Sigmoid colon (tissue), 7 donors: ENCODE data around the gene SHC1. TPM values are rescaled to one million over a fixed set of nuclear protein-coding genes. Genes with fewer than 3 reads are reported as not detected.
A peak's percentile ranks its signal among the peaks of the same experiment; 100 is the strongest.
"Not testable (repeated sequence)": the region's sequence is repeated elsewhere in the genome, so short reads cannot be mapped to it uniquely, and the experiment has no call there.

Experiments
- DNase-seq: peaks from one replicate; pipeline ENCODE4 v3.0.0-alpha.2; 2019
- H3K27ac ChIP-seq, 4 donors: fragments of 200-600 bp; sonication (generic); one replicate each; pipeline ENCODE4 v1.5.1; 2016 to 2019; ENCODE audit warnings: mild to moderate bottlenecking in 1 of 4
- H3K27me3 ChIP-seq, 3 donors: fragments of 200-600 bp; sonication (generic); one replicate each; pipeline ENCODE4 v1.5.1; 2019; ENCODE audit warnings: mild to moderate bottlenecking in 1 of 3
- H3K36me3 ChIP-seq, 4 donors: fragments of 200-600 bp; sonication (generic); one replicate each; pipeline ENCODE4 v1.5.1; 2016 to 2019
- H3K4me1 ChIP-seq, 4 donors: fragments of 200-600 bp; sonication (generic); one replicate each; pipeline ENCODE4 v1.5.1; 2017 to 2019
- H3K4me3 ChIP-seq, 4 donors: fragments of 200-600 bp; sonication (generic); one replicate each; pipeline ENCODE4 v1.5.1; 2017 to 2019; ENCODE audit warnings: mild to moderate bottlenecking in 2 of 4, moderate library complexity in 1 of 4
- H3K9me3 ChIP-seq, 4 donors: fragments of 200-600 bp in 3 of 4; sonication (generic) in 3 of 4; one replicate each; pipeline versions ENCODE4 v1.5.1 to v1.6.1; 2013 to 2019
- CTCF ChIP-seq, 4 experiments: fragments of 450-650 bp in 3 of 4; fragments of 200-600 bp in 1 of 4; IDR thresholded peaks; one replicate each; pipeline ENCODE4 v1.5.1; 2016 to 2019; ENCODE audit warnings: antibody characterized with exemption in 4 of 4, mild to moderate bottlenecking in 3 of 4, moderate library complexity in 2 of 4
- EP300 ChIP-seq, 4 donors: sonication (generic); formaldehyde crosslinking; IDR thresholded peaks; one replicate each; pipeline ENCODE4 v1.6.1; 2017; ENCODE audit warnings: antibody characterized with exemption in 4 of 4
- POLR2A ChIP-seq, 2 donors: fragments of 450-650 bp; IDR thresholded peaks; one replicate each; pipeline ENCODE4 v1.6.1; 2016; ENCODE audit warnings: antibody characterized with exemption in 2 of 2, mild to moderate bottlenecking in 2 of 2, moderate library complexity in 2 of 2
- POLR2AphosphoS5 ChIP-seq, 4 donors: sonication (generic); formaldehyde crosslinking; IDR thresholded peaks; one replicate each; pipeline ENCODE4 v1.6.1; 2017; ENCODE audit warnings: antibody characterized with exemption in 4 of 4
- WGBS, 2 donors: extraction: QIAGEN DNeasy Blood & Tissue Kit; methylation state at CpG; one replicate each; pipeline ENCODE4 v1.1.7; 2013; 5-methylcytosine and 5-hydroxymethylcytosine counted together
- intact Hi-C: fragments of 100-400 bp; cut with DNase I; formaldehyde crosslinking; loops from one replicate; pipeline ENCODE4 v1.15.1; 2023
- polyA plus RNA-seq, 3 donors: library from polyadenylated mRNA; stranded (reverse); fragments of 200-250 nt; gene quantifications; one replicate each; pipeline ENCODE4 v1.2.3, GENCODE V29; 2013
- total RNA-seq, 4 donors: library from RNA; depleted of rRNA; stranded (reverse); fragments of >200 nt; gene quantifications; one replicate each; pipeline ENCODE4 v1.1.0, GENCODE V29; 2016
- donor health status: healthy with polysubstance abuse.
- donor health status: Bipolar disorder and iron deficiency.
- donor health status: healthy.

The SHC1 gene
- total and polyA plus RNA-seq, 7 donors = 49.2 to 80.4 (median 62.6) TPM

GRCh38 chr1:154982897-154983648 is 12.5 kb upstream of the SHC1 start, which contains the start of gene FLAD1:
Gene FLAD1 (plus strand): TSS chr1:154983344. CDS start chr1:154983695, 351 bp downstream.
- intact Hi-C loops = no loop called here
- WGBS, 2 donors = 0% methylated on average over 26 of the region's 26 CpGs

DNA sequence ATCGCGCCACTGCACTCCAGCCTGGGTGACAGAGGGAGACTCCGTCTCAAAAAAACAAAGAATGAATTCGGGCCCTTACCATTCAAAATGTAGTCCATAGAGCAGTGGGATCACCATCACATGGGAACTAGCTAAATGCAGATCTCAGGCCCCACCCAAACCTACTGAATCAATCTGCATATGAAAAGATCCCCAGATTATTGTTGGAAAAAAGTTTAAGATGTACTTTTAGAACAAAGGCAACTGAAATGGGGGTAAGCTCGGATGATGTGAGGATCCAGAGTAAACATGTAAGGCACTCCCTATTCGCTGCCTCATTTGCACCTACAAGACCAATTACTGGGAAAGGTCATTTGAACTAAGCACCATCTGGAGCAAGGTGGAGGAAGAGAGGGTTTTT is 11.8 kb upstream of the SHC1 start:
- Histone ChIP-seq H3K9me3 (no peaks in the 10 kb centered on the region), H3K4me3 (peak overlapping the region; percentile 28 to 78 (median 62)), H3K36me3 (peaks cover 0 to 16% (median 2%) of the 10 kb centered on the region in 4 donors), H3K27ac (peak overlapping the region in 3 of 4 donors; percentile 63 to 84 (median 80)), H3K27me3 (no peaks in the 10 kb centered on the region), H3K4me1 (peaks cover 0 to 23% (median 20%) of the 10 kb centered on the region in 4 donors)
- intact Hi-C loops = no loop called here
- no peak for DNase-seq
- TF ChIP-seq CTCF (IDR thresholded peaks at IDR 0.05) (no peak), POLR2AphosphoS5 (IDR thresholded peaks at IDR 0.05) (no peak), EP300 (IDR thresholded peaks at IDR 0.05) (no peak), POLR2A (IDR thresholded peaks at IDR 0.05) (no peak)
- 64 to 70% methylated on average over 6 of the region's 6 CpGs for WGBS, 2 donors

More at GRCh38 chr1:154982897-154983648, 12.5 kb upstream of the SHC1 start, which contains the start of gene FLAD1:
- H3K9me3 ChIP-seq = no peaks in the 10 kb centered on the region
- peaks cover 7 to 23% (median 10%) of the 10 kb centered on the region in 4 donors for H3K36me3 ChIP-seq
- DNase-seq = peak; percentile 99
- peak within 1 kb of the TSS; percentile 78 to 84 (median 80) for H3K27ac ChIP-seq
- H3K4me1 ChIP-seq = peaks cover 0 to 23% (median 20%) of the 10 kb centered on the region in 4 donors
- H3K27me3 ChIP-seq = no peaks in the 10 kb centered on the region
- H3K4me3 ChIP-seq = peak within 1 kb of the TSS; percentile 56 to 78 (median 63)
- TF ChIP-seq EP300 (IDR thresholded peaks at IDR 0.05) (no peak), POLR2AphosphoS5 (IDR thresholded peaks at IDR 0.05) (peak in 3 of 4 donors; percentile 68 to 75 (median 74)), POLR2A (IDR thresholded peaks at IDR 0.05) (peak in 1 of 2 donors; percentile 32)

DNA sequence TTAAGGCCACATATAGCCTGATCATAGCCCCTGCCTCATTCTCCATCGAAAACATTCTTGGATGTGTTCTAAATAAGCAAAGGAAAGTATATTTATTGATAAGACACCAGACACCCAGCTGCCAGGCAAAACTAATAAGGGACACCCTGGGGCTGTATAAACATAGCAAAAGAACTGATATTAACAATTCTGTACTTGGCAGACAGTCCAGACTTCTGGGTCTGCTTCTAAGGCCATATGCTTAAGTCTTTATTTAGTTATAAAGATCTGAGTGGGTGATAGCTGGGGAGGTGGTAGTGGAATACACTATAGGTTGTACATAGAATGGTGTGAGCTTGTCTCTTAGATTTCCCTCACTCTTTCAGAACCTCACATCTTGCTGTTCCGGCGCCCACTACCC is 7.8 kb upstream of the SHC1 start:
- H3K4me3 ChIP-seq = no peak overlapping the region
- 95% methylated on average over 3 of the region's 3 CpGs for WGBS, 2 donors
- H3K27ac ChIP-seq = no peak overlapping the region
- H3K27me3 ChIP-seq = no peaks in the 10 kb centered on the region
- no peaks in the 10 kb centered on the region for H3K9me3 ChIP-seq
- H3K36me3 ChIP-seq = peaks cover 0 to 10% (median 0%) of the 10 kb centered on the region in 4 donors
- intact Hi-C loops = no loop called here
- TF ChIP-seq POLR2AphosphoS5 (IDR thresholded peaks at IDR 0.05) (no peak), CTCF (IDR thresholded peaks at IDR 0.05) (no peak), EP300 (IDR thresholded peaks at IDR 0.05) (no peak), POLR2A (IDR thresholded peaks at IDR 0.05) (no peak)
- DNase-seq = no peak
- peaks cover 0 to 19% (median 13%) of the 10 kb centered on the region in 4 donors for H3K4me1 ChIP-seq

GRCh38 chr1:154977762-154978161 is 7.2 kb upstream of the SHC1 start:
- 66 to 67% methylated on average over 3 of the region's 3 CpGs for WGBS, 2 donors
- DNase-seq, intact Hi-C loops, H3K4me3 ChIP-seq, H3K9me3 ChIP-seq, H3K36me3 ChIP-seq, H3K27me3 ChIP-seq, H3K27ac ChIP-seq: not testable (repeated sequence)
- peaks cover 0 to 24% (median 18%) of the 10 kb centered on the region in 4 donors for H3K4me1 ChIP-seq

DNA sequence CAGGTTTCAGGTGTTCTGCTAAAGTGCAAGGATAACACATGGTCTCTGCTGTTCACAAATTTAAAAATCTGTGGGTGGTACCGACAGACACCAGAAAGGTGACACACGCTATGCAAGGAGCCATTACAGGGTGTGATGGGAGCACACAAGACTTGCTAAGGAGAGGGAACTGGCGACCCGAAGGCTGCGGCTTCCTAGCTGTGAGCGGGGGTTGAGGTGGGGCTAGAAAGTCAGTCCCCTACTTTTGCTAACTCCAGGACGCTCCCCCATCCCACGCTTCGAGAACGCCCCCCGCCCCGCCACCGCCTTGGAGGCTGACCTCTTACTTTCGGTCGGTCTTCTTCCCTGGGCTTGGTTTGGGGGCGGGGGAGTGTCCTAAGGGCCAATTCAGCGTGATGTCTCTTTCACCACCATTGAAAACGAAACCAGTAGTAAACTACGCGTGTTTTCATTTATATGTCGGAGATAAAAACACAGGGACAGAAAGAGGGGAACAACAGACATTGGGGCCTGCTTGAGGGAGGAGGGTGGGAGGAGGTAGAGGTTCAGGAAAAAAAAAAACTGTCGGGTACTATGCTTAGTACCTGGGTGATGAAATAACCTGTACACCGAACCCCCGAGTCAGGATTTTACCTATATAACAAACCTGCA is 5.0 kb upstream of the SHC1 start:
- H3K27me3 ChIP-seq = no peaks in the 10 kb centered on the region
- H3K36me3 ChIP-seq = peaks cover 0 to 10% (median 0%) of the 10 kb centered on the region in 4 donors
- peak; percentile 86 for DNase-seq
- peaks cover 0 to 38% (median 33%) of the 10 kb centered on the region in 4 donors for H3K4me1 ChIP-seq
- intact Hi-C loops = loop anchor here (1.0 kb wide), 1 partner anchor 42 kb away; no protein-coding TSS in a partner anchor
- H3K9me3 ChIP-seq = no peaks in the 10 kb centered on the region
- H3K4me3 ChIP-seq = peak overlapping the region; percentile 46 to 77 (median 70)
- peak overlapping the region; percentile 95 to 98 (median 96) for H3K27ac ChIP-seq
- WGBS, 2 donors = 0 to 1% methylated on average over 24 of the region's 24 CpGs
- TF ChIP-seq CTCF (IDR thresholded peaks at IDR 0.05) (no peak), POLR2AphosphoS5 (IDR thresholded peaks at IDR 0.05) (peak in 1 of 4 donors; percentile 27), EP300 (IDR thresholded peaks at IDR 0.05) (no peak)
